Smooth muscle cell (in vitro differentiated cells): ENCODE measurements around the gene GBP7. TPM values are rescaled to one million over a fixed set of nuclear protein-coding genes. Genes with fewer than 3 reads are reported as not detected.
A peak's percentile ranks its signal among the peaks of the same experiment; 100 is the strongest.

Source experiments
- DNase-seq: peaks from one replicate; lab custom pipeline; 2025; ENCODE audit not compliant: unreplicated experiment; lab: John Stamatoyannopoulos, UW
- H2AFZ ChIP-seq: fragments of 200-600 bp; sonication (generic); 2 replicates; pipeline ENCODE4 v1.6.0; 2016; ENCODE audit warnings: antibody characterized with exemption, low read depth, mild to moderate bottlenecking
- H3F3A ChIP-seq: fragments of 200-600 bp; sonication (generic); 2 replicates; pipeline ENCODE4 v1.6.0; 2017; ENCODE audit warnings: antibody characterized with exemption, low read depth
- H3K27ac ChIP-seq: fragments of 200-600 bp; sonication (generic); 2 replicates; pipeline ENCODE4 v1.5.1; 2016; ENCODE audit warnings: low read depth, mild to moderate bottlenecking
- H3K27me3 ChIP-seq: fragments of 200-600 bp; sonication (generic); 2 replicates; pipeline ENCODE4 v1.6.1; 2016; ENCODE audit warnings: low read depth, mild to moderate bottlenecking
- H3K36me3 ChIP-seq: fragments of 200-600 bp; sonication (generic); 2 replicates; pipeline ENCODE4 v1.5.1; 2016; ENCODE audit warnings: low read depth
- H3K4me1 ChIP-seq: fragments of 200-600 bp; sonication (generic); 2 replicates; pipeline ENCODE4 v1.5.1; 2016; ENCODE audit warnings: low read depth
- H3K4me2 ChIP-seq: fragments of 200-600 bp; sonication (generic); 2 replicates; pipeline ENCODE4 v1.6.0; 2016; ENCODE audit warnings: mild to moderate bottlenecking
- H3K4me3 ChIP-seq: fragments of 200-600 bp; sonication (generic); 2 replicates; pipeline ENCODE4 v1.5.1; 2016; ENCODE audit warnings: mild to moderate bottlenecking
- H3K79me2 ChIP-seq: fragments of 200-600 bp; sonication (generic); 2 replicates; pipeline ENCODE4 v1.6.0; 2016; ENCODE audit warnings: low read depth, mild to moderate bottlenecking
- H3K9ac ChIP-seq: fragments of 200-600 bp; sonication (generic); 2 replicates; pipeline ENCODE4 v1.6.0; 2016; ENCODE audit warnings: low read depth
- H3K9me3 ChIP-seq: fragments of 200-600 bp; sonication (generic); replicated peaks from 2 replicates; pipeline ENCODE4 v1.5.1; 2016; ENCODE audit warnings: low read depth
- H4K20me1 ChIP-seq: fragments of 200-600 bp; sonication (generic); 2 replicates; pipeline ENCODE4 v1.6.0; 2016; ENCODE audit warnings: low read depth
- CTCF ChIP-seq: fragments of 200-600 bp; sonication (generic); IDR thresholded peaks from 2 replicates; pipeline ENCODE4 v1.5.1; 2017; ENCODE audit warnings: borderline replicate concordance, mild to moderate bottlenecking, antibody characterized with exemption; ENCODE audit not compliant: insufficient read depth, poor library complexity, severe bottlenecking
- WGBS: methylation state at CpG from one replicate; pipeline ENCODE4 v1.1.7; 2016; ENCODE audit warnings: low lambda C conversion rate; 5-methylcytosine and 5-hydroxymethylcytosine counted together
- polyA plus RNA-seq: library from polyadenylated mRNA; unstranded; fragments of >200 nt; fragmentation: Nextera tagmentation; extraction: Ambion mirVana; gene quantifications from 2 replicates; pipeline ENCODE4 v1.2.1, GENCODE V29; 2016
- total RNA-seq: library from RNA; depleted of rRNA; stranded (reverse); fragments of >200 nt; gene quantifications from 2 replicates; pipeline ENCODE4 v1.2.3, GENCODE V29; 2014

Gene GBP7
- total and polyA plus RNA-seq, 2 experiments from 2014 or later: not detected

GRCh38 chr1:89211035-89211634, 35.3 kb upstream of the GBP7 start:
- Histone ChIP-seq H3K27ac (no peak overlapping the region), H3K4me1 (no peaks in the 10 kb centered on the region), H3K4me2 (no peak overlapping the region), H3K79me2 (no peaks in the 10 kb centered on the region), H3F3A (no peaks in the 10 kb centered on the region), H3K9ac (no peak overlapping the region), H3K4me3 (no peak overlapping the region), H4K20me1 (no peaks in the 10 kb centered on the region), H2AFZ (no peak overlapping the region), H3K36me3 (no peaks in the 10 kb centered on the region), H3K9me3 (no peaks in the 10 kb centered on the region), H3K27me3 (no peaks in the 10 kb centered on the region)
- no peak for TF ChIP-seq CTCF
- WGBS: 93% methylated on average over 1 of the region's 1 CpG
- no peak for DNase-seq

- Histone ChIP-seq H3K4me2 (no peak overlapping the region), H3K4me1 (no peaks in the 10 kb centered on the region), H3K9ac (no peak overlapping the region), H3K9me3 (no peaks in the 10 kb centered on the region), H3K27ac (no peak overlapping the region), H3K4me3 (no peak overlapping the region), H3K79me2 (no peaks in the 10 kb centered on the region), H2AFZ (no peak overlapping the region), H3F3A (peaks cover 12% of the 10 kb centered on the region), H4K20me1 (no peaks in the 10 kb centered on the region), H3K36me3 (no peaks in the 10 kb centered on the region), H3K27me3 (no peaks in the 10 kb centered on the region)
- DNase-seq: no peak
- TF ChIP-seq CTCF: no peak
- WGBS: 95% methylated on average over 3 of the region's 3 CpGs
These were observed 30.6 kb upstream of the GBP7 start for GRCh38 chr1:89206373-89206772.

- H3K4me1 ChIP-seq: no peaks in the 10 kb centered on the region
- H3K36me3 ChIP-seq: no peaks in the 10 kb centered on the region
- H3K4me2 ChIP-seq: no peak overlapping the region
- no peak for DNase-seq
- H3K27me3 ChIP-seq: no peaks in the 10 kb centered on the region
- H3K9me3 ChIP-seq: no peaks in the 10 kb centered on the region
- 57% methylated on average over 1 of the region's 1 CpG for WGBS
- no peak overlapping the region for H2AFZ ChIP-seq
- no peak overlapping the region for H3K9ac ChIP-seq
- TF ChIP-seq CTCF: no peak
- peaks cover 12% of the 10 kb centered on the region for H3F3A ChIP-seq
- no peaks in the 10 kb centered on the region for H4K20me1 ChIP-seq
- peak overlapping the region; percentile 18 for H3K27ac ChIP-seq
- no peak overlapping the region for H3K4me3 ChIP-seq
- no peaks in the 10 kb centered on the region for H3K79me2 ChIP-seq
These were observed 27.4 kb upstream of the GBP7 start for GRCh38 chr1:89203166-89203565.
